GM20431 (cell line): Measurements from ENCODE around the gene PARP6.
"Not testable (repeated sequence)": the region's sequence is repeated elsewhere in the genome, so short reads cannot be mapped to it uniquely, and the experiment has no call there.

Experiments
- in situ Hi-C: fragments of 300-500 bp; cut with MseI, MboI; formaldehyde crosslinking; loops from one replicate; pipeline ENCODE4 v1.15.0; 2020; ENCODE audit warnings: low sequenced_read_pairs; ENCODE audit not compliant: unreplicated experiment

The PARP6 gene

DNA sequence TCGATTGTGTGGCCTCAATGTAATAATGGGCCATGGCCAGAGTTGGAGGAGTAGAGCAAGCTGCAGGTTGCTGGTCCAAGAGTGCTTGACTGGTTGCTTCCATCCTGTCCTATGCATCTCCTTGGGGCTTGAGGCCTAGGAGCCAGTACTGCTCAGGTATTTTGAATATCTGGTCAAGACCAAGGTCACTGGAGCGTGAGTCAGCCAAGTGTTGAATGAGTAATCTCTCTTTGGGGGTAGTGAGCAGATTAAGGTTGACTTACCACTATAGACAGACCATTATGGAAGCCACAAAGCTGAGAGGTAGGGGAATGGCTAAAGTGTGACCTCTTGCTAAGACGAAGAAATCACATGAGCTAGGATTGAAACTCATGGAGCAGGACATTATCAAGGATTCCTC, 9.4 kb upstream of the PARP6 start:
- in situ Hi-C loops: no loop called here

DNA sequence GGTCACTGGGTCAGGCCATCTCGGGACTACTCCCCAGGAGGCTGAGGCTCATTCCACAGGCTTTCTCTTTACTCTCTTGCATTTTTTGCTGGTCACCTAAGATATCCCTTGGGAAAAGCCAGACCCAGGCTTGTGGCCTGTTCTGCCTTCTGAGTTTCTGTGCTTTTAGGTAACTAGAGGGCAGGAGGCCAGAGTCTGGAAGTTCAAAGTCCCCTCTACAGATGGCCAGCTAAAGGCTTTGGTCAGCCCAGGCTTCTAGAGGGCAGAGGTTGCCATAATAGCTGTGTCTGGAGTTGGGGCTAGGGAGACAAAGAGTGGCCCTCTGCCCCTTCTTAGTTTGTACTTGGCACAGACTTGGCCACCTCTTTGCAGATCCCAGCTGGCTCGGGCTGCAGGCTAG, 8.4 kb upstream of the PARP6 start:
- in situ Hi-C loops: no loop called here

DNA sequence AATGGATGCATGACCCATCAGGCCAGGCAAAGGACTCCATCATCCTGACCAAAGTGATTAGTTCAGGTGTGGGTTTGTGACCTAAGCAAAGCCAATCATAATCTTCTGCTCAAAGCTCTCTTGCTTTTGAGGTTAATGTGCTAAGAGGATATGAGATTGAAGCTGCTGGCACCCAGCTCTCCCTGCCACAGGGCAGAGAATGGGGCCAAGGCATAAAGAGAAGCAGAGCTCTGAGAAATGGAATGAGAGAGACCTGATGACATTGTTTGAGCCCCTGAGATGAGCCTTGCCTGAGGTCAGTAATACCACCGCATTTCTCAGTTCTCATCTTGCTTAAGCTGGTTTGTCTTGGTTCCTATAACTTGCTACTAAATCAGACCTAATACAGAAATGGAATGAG, 6.4 kb upstream of the PARP6 start:
- in situ Hi-C loops: no loop called here

DNA sequence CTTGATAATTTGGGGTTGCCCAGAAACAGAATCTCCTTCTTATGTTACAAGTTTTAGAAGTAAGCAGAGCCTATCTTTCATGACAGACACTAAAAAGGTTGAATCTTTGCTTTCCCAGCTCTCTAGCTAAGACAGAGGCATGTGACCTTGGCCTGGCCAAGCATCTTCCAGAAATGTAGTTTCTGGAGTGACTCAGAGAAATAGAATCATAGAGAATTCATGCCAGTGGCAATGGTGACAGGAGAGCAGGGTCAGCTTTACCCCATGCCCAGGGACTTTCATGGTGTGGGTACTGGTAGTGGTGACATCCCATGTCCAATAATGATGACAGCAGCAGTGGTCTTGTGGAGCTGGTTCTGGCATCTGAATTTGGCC, 4.0 kb upstream of the PARP6 start:
- in situ Hi-C loops: no loop called here

DNA sequence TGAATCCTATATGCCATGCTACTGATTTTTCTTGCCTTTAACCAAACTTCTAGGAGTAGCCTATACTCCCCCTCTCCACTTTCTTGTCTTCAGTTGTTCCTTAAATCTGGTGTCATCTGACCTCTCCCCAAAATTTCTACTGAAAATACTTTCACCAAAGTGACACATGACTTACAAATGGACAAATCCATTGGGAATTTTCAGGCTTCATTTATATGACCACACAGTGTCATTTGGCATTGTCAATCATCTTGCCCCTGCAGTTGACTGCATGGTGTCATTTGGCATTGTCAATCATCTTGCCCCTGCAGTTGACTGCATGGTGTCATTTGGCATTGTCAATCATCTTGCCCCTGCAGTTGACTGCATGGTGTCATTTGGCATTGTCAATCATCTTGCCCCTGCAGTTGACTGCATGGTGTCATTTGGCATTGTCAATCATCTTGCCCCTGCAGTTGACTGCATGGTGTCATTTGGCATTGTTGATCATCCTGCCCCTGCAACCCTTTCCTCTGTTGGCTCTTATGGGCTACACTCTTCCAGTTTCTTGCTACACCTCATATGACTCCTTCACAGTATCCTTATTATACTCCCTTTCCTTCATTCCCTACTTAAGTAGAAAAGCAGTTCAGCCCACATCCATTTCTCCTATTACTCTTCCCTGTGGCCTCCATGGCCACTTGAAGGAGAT, 3.4 kb upstream of the PARP6 start:
- in situ Hi-C loops: not testable (repeated sequence)

DNA sequence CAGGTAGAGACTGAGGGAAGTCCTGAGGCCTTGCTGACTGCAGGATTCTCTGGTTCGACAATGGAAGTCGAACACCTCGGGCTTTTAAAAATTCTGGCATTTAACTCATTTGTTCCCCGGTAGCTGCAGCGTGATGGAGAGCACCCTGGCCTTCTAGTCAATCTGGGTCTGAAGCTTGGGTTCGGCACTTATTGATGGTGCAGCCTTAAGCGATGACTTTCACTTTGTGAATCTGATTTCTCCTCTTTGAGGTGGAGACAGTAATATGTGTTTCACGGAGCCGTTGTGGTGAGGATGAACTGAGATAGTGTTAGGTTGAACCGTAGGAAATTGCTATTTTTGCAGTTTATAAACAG, 621 bp upstream of the PARP6 start:
- in situ Hi-C loops: no loop called here

DNA sequence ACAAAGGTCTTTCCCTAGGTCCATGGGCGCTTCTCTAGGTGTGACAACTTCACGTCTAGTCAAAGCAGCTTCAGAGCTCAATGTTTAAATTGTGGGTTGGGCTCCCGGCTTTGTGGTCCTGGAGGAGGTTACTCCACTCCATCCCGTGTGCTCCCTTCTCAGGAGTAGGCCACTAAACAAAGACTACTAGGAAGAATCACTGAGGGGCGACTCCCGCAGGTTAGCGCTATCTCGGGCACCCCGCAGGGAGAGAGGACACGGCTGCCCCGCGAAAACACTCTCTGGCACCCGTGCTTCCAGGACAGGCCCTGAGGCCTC, 500 bp downstream of the PARP6 start:
- in situ Hi-C loops: no loop called here

DNA sequence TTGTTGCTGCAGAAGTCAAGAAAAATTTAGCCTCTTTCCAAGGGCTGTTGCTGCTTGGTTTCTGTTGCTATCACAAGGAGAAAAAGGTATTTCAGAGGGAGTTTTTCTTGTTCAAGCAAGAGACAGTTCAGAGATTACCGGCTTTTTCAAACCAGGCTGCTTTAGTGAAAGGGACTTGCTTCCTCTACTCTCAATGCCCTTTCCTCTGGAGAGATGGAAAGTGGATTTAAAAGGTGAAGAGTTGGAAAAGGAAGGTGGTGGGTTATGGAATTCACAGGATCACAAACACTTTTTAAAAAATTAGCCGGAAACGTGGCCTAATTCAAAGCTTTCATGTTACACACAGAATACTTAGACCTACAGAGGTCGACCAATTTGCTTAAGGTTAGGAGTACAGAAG, 1.1 kb downstream of the PARP6 start:
- in situ Hi-C loops: no loop called here

DNA sequence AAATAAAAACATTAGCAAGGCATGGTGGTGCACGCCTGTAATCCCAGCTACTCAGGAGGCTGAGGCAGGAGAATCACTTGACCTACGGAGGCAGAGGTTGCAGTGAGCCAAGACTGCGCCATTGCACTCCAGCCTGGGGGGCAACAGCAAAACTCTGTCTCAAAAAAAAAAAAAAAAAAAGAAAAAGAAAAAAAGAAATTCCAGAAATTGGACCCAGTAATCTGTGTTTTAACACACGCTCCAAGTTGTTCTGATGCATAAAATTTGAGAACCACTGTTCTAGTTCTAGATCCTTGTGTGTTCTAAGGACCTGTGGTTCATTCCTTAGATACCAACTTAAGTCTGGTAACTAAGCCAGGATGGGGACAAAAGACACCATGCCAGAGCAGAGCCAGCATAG, 2.6 kb downstream of the PARP6 start:
- in situ Hi-C loops: no loop called here

DNA sequence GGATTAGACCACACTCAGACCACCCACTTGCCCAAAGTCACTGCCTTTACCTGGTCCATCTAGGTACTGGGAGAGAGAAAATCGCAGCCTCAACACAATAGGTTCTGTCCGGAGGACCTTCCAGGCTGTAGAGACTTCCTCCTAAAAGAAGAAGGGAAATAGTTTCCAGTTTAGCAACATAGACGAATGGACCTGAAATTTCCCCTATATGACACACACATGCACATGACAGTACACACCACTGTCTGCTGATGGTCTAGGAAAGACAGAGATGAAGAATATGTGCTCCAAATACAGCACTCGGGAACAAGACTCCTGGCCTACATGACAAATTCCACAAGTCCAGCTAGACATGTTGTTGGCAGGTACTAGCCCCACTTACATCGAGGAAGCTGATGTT, 7.3 kb downstream of the PARP6 start:
- in situ Hi-C loops: no loop called here

DNA sequence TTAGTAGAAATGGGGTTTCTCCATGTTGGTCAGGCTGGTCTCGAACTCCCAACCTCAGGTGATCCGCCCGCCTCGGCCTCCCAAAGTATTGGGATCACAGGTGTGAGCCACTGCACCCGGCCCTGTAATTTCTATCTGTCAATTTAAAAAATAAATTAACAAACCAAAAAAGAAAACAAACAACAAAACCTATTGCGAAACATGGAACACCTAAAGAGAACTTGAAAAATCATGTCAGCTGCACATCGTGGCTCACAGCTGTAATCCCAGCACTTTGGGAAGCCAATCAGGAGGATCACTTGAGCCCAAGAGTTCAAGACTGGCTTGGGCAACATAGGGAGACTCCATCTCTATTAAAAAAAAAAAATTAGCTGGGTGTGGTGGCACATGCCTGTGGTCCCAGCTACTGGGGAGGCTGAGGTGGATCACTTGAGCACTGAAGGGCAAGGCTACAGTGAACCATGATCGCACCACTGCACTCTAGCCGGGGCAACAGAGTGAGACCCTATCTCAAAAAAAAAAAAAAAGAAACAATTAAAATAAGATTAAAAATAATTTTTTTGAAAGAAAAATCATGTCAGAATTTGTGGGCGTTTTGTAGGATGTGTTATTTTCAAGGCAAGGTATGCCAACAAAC, 19.6 kb downstream of the PARP6 start:
- in situ Hi-C loops: no loop called here

DNA sequence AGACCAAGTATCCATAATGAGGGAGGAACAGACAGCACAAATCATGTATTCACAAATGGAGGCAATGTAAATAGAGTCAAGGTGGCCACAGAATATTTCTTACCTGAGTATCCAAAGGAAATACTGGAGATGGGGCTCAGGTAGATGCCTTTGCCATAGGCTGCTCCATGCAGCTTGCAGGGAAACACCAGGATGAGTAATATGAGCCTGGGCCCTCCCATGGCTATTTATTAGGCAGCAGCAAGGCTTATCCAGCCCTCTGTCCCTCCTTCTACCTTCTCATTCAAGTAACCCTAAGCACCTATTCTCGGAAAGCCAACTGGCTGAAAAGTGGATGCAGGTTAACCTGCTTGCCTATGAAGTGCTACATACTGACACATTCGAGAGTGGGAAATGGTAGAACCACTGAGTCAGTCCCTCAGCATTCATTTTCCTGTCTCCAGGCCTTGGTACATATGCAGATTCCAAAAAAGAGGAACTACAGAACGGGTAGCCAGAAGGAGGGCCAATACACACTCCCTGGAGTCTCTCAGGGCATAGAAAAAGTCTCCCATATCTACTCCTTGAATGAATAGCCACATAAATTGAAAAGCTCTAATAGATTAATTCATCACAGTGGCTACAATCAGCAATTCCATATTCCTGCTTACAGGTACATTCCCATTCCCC, 23.1 kb downstream of the PARP6 start:
- in situ Hi-C loops: no loop called here

DNA sequence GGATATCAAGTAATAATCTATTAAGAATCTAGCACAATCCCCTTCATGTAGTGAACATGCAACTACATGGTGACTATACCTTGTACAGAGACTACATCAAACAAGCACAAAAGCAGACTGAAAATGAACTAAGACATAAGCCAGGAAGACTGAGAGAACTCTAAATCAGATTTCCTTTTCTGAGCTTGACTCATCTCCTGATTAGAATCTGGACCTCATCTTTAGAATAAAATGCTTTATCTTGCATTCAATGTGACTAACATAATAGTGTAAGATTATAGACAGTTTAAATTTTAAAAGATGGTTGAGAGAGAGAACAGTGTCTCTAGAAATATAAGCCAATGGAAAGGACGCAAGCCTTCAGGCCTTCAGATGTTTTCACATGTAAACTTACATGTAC, 23.8 kb downstream of the PARP6 start:
- in situ Hi-C loops: no loop called here

DNA sequence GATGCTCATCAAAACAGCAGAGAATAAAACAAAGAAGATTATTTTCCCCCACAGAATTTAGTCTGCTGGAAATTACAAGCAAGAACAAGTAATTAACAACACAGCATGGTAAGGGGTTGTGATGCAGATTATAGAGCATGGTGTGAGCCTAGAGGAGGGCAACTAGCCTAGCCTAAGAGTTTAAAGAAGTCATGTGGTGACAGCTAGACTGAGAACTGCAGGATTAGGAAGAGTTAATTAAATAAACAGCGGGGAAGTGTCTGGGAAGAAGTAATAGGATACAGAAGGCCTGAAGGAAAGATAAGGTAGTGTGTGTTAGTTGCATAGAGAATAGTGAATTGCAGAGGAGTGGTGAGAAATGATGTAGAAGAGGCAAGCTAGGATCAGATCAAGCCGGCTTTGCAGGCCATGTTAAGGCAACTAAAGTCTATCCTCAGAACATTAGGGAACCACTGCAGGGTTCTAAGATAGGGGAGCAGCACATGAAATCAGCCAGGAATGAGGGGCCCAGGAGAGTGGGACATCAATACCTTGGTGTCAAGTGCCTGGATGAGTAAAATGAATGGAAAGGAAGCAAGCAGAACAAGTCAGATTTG, 29.5 kb downstream of the PARP6 start:
- in situ Hi-C loops: no loop called here

DNA sequence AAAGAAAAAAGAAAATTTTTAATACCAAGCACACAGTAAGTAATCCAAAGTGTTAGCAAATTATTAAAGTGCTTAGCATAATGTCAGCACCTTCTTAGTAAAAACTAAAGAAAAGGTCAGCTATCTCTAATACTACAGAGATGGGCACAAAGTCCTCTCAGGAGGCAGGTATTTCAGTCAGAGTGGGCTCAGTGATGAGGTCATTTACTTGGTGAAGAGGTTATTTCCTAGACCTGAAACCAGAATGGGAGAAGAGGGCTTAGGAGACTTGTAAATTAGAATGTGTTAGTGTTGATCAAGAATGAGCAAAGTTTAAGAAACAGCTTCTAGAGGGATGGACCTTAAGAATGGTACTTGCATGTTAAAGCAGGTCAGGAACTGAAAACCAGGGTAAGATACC, 32.7 kb downstream of the PARP6 start:
- in situ Hi-C loops: no loop called here

DNA sequence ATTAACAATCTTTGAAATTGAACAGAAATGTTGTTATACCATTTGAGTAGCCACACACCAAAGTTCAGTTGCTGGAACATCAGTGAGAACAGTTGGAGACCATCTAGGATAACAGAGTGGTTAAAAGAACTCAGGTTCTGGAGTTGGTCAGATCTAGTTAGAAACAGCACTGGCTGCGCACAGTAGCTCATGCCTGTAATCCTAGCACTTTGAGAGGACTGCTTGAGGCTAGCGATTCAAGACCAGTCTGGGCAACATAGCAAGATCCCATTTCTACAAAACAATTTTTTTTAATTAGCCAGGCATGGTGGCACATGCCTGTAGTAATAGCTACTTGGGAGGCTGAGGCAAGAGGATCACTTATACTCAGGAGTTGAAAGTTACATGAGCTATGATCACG, 33.8 kb downstream of the PARP6 start:
- in situ Hi-C loops: no loop called here

DNA sequence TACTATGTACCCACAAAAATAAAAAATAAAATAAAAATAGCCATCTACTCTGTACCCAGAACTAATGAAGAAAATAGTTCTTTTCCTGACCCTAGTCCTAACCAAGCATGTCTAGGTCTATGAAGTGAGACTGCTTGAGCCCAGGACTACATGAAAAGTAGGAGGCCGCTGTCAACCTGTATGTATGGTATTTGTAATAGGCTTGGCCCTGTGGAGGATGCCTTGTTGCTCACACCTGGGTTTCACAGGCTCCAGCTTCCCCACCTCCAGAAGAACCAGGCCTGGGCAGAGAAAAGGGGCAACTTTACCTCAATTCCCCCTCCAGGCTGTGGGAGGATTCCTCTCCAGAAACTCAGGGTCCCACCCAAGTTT, 34.5 kb downstream of the PARP6 start:
- in situ Hi-C loops: no loop called here

DNA sequence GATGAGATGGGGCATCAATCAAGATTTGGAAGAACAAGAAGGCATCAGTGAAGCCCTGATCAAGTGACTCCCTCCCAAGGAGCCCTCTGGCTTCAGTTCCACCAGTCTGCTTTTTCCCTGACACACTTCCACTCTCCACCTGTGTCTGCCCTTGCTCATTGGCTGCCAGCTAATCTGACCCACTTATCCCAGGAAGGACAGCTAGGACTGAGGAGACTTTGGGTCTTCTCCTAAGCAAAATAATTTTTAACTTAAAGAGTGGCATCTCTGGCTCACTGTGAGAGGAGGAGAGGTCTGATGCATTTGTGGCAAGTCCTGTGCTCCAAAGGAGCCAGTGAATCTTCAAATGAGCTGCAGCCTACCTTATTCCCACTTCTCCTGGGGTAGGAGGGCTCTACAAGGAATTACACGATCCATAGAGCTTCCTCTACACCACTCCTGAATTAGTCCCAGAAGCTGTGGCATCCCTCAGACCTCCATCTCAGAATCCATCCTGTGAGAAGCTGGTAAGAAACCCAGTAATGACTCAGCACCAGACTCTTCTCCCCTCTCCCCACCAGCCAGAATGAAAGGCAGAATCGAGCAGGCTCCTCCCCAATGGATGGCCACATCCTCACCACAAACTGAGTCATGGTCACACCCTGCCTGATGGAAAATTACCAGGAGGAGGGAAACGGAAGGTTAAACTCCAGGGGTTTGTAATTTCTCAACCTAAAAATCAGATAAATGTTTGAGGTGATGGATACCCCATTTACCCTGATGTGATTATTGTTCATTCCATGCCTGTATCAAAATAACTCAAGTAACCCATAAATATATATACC, 35.1 kb downstream of the PARP6 start:
- in situ Hi-C loops: no loop called here

DNA sequence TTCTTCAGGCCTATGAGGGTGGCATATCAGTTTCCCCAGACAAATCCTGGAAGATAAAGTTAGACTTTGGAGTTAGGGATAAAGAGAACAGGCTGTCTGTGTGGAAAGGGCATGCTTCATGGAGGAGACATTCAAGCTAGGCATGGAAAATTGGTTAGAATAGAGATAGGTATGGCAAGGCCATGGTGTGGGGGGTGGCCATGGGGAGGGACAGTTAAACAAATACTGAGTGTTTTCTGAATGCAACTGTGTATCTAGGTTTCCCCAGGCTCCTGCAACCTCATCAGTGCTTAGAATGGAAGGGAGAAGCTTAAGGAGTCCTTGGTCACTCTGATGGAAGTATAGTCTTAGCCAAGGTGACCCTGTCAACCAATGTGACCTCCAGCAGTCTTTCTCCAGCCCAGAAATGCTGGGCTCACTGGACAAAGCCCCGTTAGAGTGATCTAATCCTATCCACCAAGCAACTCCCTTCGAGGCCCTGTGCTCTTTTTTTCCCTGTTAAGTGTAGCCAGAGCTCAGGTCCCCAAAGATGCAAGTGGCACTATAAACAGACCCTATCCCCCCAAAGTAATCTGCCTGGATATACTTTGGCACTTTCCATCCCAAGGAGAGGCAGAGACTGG, 35.9 kb downstream of the PARP6 start:
- in situ Hi-C loops: no loop called here

DNA sequence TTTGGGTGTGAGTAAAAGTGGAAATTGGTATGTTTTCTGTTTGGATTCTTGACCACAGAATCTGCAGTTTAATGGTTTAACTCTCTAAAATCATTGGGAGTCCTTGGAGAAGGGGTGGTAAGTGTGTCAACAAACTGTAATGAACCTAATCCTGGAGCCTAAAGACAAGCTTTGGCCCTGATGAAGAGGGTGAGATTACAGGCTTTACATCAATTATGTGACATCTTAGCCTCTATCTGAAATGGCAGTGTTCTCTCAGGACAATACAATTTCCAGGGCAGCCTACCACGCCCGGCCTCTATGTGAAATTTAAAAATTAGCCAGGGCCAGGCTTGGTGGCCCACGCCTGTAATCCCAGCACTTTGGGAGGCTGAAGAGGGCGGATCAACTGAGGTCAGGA, 37.1 kb downstream of the PARP6 start:
- in situ Hi-C loops: no loop called here
